Measurements from ENCODE around the gene NVL. TPM values are rescaled to one million over a fixed set of nuclear protein-coding genes. Genes with fewer than 3 reads are reported as not detected.

Gene NVL
- total RNA-seq, 1 donor: 22.9 TPM

- peak; percentile 70 for DNase-seq (ENCODE audit: low read depth)
- no peak for TF ChIP-seq CTCF (IDR thresholded peaks at IDR 0.05; ENCODE audit: insufficient read depth, low read depth, low read length)
Observed at GRCh38 chr1:224183591-224184312, 146.2 kb downstream of the NVL start.

GRCh38 chr1:224182866-224183590 lies 146.9 kb downstream of the NVL start, which contains the start of gene DEGS1:
DEGS1 (plus strand) TSS chr1:224183240; CDS start chr1:224183337, 97 bp downstream.
- TF ChIP-seq CTCF (IDR thresholded peaks at IDR 0.05; ENCODE audit: insufficient read depth, low read depth, low read length): no peak
- peak; percentile 80 for DNase-seq (ENCODE audit: low read depth)
- H3K4me3 ChIP-seq (ENCODE audit: low read depth, low read length): peak within 1 kb of the TSS; percentile 75

More at GRCh38 chr1:224183591-224184312, 146.2 kb downstream of the NVL start:
- peak overlapping the region; percentile 75 for H3K4me3 ChIP-seq (ENCODE audit: low read depth, low read length)

GRCh38 chr1:224182057-224182865 lies 147.7 kb downstream of the NVL start:
- peak overlapping the region; percentile 75 for H3K4me3 ChIP-seq (ENCODE audit: low read depth, low read length)
- TF ChIP-seq CTCF (IDR thresholded peaks at IDR 0.05; ENCODE audit: insufficient read depth, low read depth, low read length): no peak
- no peak for DNase-seq (ENCODE audit: low read depth)

GRCh38 chr1:224181453-224181810 lies 148.5 kb downstream of the NVL start:
- no peak for DNase-seq (ENCODE audit: low read depth)
- TF ChIP-seq CTCF (IDR thresholded peaks at IDR 0.05; ENCODE audit: insufficient read depth, low read depth, low read length): no peak
- H3K4me3 ChIP-seq (ENCODE audit: low read depth, low read length): no peak overlapping the region

- H3K4me3 ChIP-seq (ENCODE audit: low read depth, low read length): no peak overlapping the region
- DNase-seq (ENCODE audit: low read depth): no peak
- TF ChIP-seq CTCF (IDR thresholded peaks at IDR 0.05; ENCODE audit: insufficient read depth, low read depth, low read length): no peak
Observed at GRCh38 chr1:224180783-224181452, 149.1 kb downstream of the NVL start.

GRCh38 chr1:224178894-224179293 lies 151.1 kb downstream of the NVL start:
- no peak overlapping the region for H3K4me3 ChIP-seq (ENCODE audit: low read depth, low read length)
- no peak for DNase-seq (ENCODE audit: low read depth)
- no peak for TF ChIP-seq CTCF (IDR thresholded peaks at IDR 0.05; ENCODE audit: insufficient read depth, low read depth, low read length)
